Activated CD4-positive, alpha-beta T cell treated with anti-CD3 and anti-CD28 coated beads for 36 hours (primary cell): ENCODE data around the gene FAM120C. TPM values are rescaled to one million over a fixed set of nuclear protein-coding genes. Genes with fewer than 3 reads are reported as not detected.

Source experiments
- ATAC-seq: fragments of 200-7000 bp; cut with Tn5 transposase; one replicate; pipeline ENCODE4 v1.10.0; 2021; ENCODE audit warnings: mild to moderate bottlenecking, moderate library complexity
- CTCF ChIA-PET: fragments of 350-600 bp; sonication (Branson Sonifier 250); formaldehyde crosslinking; loops from one replicate; lab custom pipeline; 2021; ENCODE audit warnings: antibody characterized with exemption; lab: Charles Lee
- POLR2A ChIA-PET: fragments of 350-600 bp; sonication (Branson Sonifier 250); formaldehyde crosslinking; loops from one replicate; lab custom pipeline; 2021; ENCODE audit warnings: antibody characterized with exemption, inconsistent platforms; lab: Charles Lee
- DNase-seq: peaks from one replicate; pipeline ENCODE4 v3.0.0-alpha.2; 2020
- H3K27ac Mint-ChIP-seq: one replicate; pipeline ENCODE4 v1.8.0; 2021; ENCODE audit warnings: mixed read lengths
- H3K27me3 Mint-ChIP-seq: one replicate; pipeline ENCODE4 v1.8.0; 2021; ENCODE audit warnings: mixed read lengths
- H3K36me3 Mint-ChIP-seq: one replicate; pipeline ENCODE4 v1.8.0; 2021; ENCODE audit warnings: low read depth, mixed read lengths
- H3K4me1 Mint-ChIP-seq: one replicate; pipeline ENCODE4 v1.8.0; 2021; ENCODE audit warnings: mixed read lengths
- H3K4me3 Mint-ChIP-seq: one replicate; pipeline ENCODE4 v1.8.0; 2021; ENCODE audit warnings: mild to moderate bottlenecking, moderate library complexity, mixed read lengths
- H3K9me3 Mint-ChIP-seq: one replicate; pipeline ENCODE4 v1.8.0; 2021; ENCODE audit warnings: low read depth, mixed read lengths
- intact Hi-C, 2 experiments: fragments of 100-400 bp; cut with DNase I in 1 of 2; cut with micrococcal nuclease in 1 of 2; formaldehyde crosslinking; loops; one replicate each; pipeline versions ENCODE4 v1.14.2 to v1.15.1; 2022 to 2024; cut with DNase I, micrococcal nuclease
- total RNA-seq, 2 experiments: library from RNA; stranded (reverse); gene quantifications; one replicate each; pipeline ENCODE4 v1.2.3, GENCODE V29; 2021

FAM120C gene
- total RNA-seq, 2 experiments from 2014 or later: 6.6 to 8.3 TPM

- peak overlapping the region; percentile 67 for H3K27ac Mint-ChIP-seq
- ChIA-PET POLR2A (interaction anchor here (0.5 to 1.4 kb wide), 2 partner anchors 138 to 469 kb away, joined by 3 to 6 read pairs; partner anchors contain the start of gene PHF8), CTCF (no interaction called here)
- no peaks in the 10 kb centered on the region for H3K27me3 Mint-ChIP-seq
- H3K4me3 Mint-ChIP-seq: peak overlapping the region; percentile 81
- intact Hi-C loops: loop anchor here (1.0 to 10.0 kb wide), 7 partner anchors 468 to 1098 kb away; partner anchors contain the start of genes APEX2 (in 1 of the 2), RIBC1 (in 1 of the 2), SMC1A (in 1 of the 2) and TSPYL2 (in 1 of the 2)
- peaks cover 46% of the 10 kb centered on the region for H3K4me1 Mint-ChIP-seq
- peaks cover 28% of the 10 kb centered on the region for H3K36me3 Mint-ChIP-seq
- H3K9me3 Mint-ChIP-seq: no peaks in the 10 kb centered on the region
- ATAC-seq: peak; percentile 70
- DNase-seq: peak; percentile 79
Measured at GRCh38 chrX:54182194-54182863, 725 bp downstream of the FAM120C start.

- CTCF ChIA-PET: no interaction called here
- intact Hi-C loops: loop anchor here in 1 of 2 experiments (5.0 to 10.0 kb wide), 3 partner anchors 467 to 1097 kb away; partner anchors contain the start of genes RIBC1, SMC1A and TSPYL2
- Mint-ChIP-seq H3K4me1 (peaks cover 54% of the 10 kb centered on the region), H3K9me3 (no peaks in the 10 kb centered on the region), H3K27me3 (no peaks in the 10 kb centered on the region), H3K4me3 (peak overlapping the region; percentile 81), H3K27ac (peak overlapping the region; percentile 67), H3K36me3 (peaks cover 36% of the 10 kb centered on the region)
- ATAC-seq (no peak), DNase-seq (no peak)
- POLR2A ChIA-PET: interaction anchor here (0.6 kb wide), 1 partner anchor 54 kb away, joined by 3 read pairs; no protein-coding TSS in a partner anchor
Measured at GRCh38 chrX:54181202-54181953, 1.7 kb downstream of the FAM120C start.

GRCh38 chrX:54180403-54180802, 2.7 kb downstream of the FAM120C start:
- Mint-ChIP-seq H3K36me3 (peaks cover 36% of the 10 kb centered on the region), H3K4me3 (peak overlapping the region; percentile 81), H3K27ac (peak overlapping the region; percentile 59), H3K9me3 (no peaks in the 10 kb centered on the region), H3K27me3 (no peaks in the 10 kb centered on the region), H3K4me1 (peaks cover 54% of the 10 kb centered on the region)
- intact Hi-C loops: loop anchor here in 1 of 2 experiments (5.0 to 10.0 kb wide), 3 partner anchors 466 to 1096 kb away; partner anchors contain the start of genes RIBC1, SMC1A and TSPYL2
- CTCF ChIA-PET: no interaction called here
- ATAC-seq (no peak), DNase-seq (no peak)
- POLR2A ChIA-PET: interaction anchor here (0.6 kb wide), 1 partner anchor 55 kb away, joined by 3 read pairs; no protein-coding TSS in a partner anchor

GRCh38 chrX:54178100-54178940, 4.7 kb downstream of the FAM120C start:
- Mint-ChIP-seq H3K27ac (peak overlapping the region; percentile 85), H3K4me1 (peaks cover 50% of the 10 kb centered on the region), H3K9me3 (no peaks in the 10 kb centered on the region), H3K27me3 (no peaks in the 10 kb centered on the region), H3K4me3 (peak overlapping the region; percentile 47), H3K36me3 (peaks cover 48% of the 10 kb centered on the region)
- DNase-seq (no peak), ATAC-seq (peak; percentile 73)
- ChIA-PET CTCF (no interaction called here), POLR2A (interaction anchor here (0.6 kb wide), 1 partner anchor 445 kb away, joined by 3 read pairs; no protein-coding TSS in a partner anchor)
- intact Hi-C loops: no loop called here

GRCh38 chrX:54177306-54177705, 5.7 kb downstream of the FAM120C start:
- DNase-seq (no peak), ATAC-seq (no peak)
- no peaks in the 10 kb centered on the region for H3K27me3 Mint-ChIP-seq
- H3K9me3 Mint-ChIP-seq: no peaks in the 10 kb centered on the region
- CTCF ChIA-PET: no interaction called here
- POLR2A ChIA-PET: no interaction called here
- H3K4me1 Mint-ChIP-seq: peaks cover 54% of the 10 kb centered on the region
- intact Hi-C loops: no loop called here
- peaks cover 49% of the 10 kb centered on the region for H3K36me3 Mint-ChIP-seq
- peak overlapping the region; percentile 85 for H3K27ac Mint-ChIP-seq
- H3K4me3 Mint-ChIP-seq: peak overlapping the region; percentile 47

GRCh38 chrX:54173791-54174190, 9.3 kb downstream of the FAM120C start:
- H3K27me3 Mint-ChIP-seq: no peaks in the 10 kb centered on the region
- ChIA-PET CTCF (no interaction called here), POLR2A (no interaction called here)
- no peak overlapping the region for H3K27ac Mint-ChIP-seq
- DNase-seq: no peak
- H3K9me3 Mint-ChIP-seq: no peaks in the 10 kb centered on the region
- H3K4me3 Mint-ChIP-seq: no peak overlapping the region
- ATAC-seq: no peak
- intact Hi-C loops: no loop called here
- peaks cover 32% of the 10 kb centered on the region for H3K4me1 Mint-ChIP-seq
- peaks cover 30% of the 10 kb centered on the region for H3K36me3 Mint-ChIP-seq

- POLR2A ChIA-PET: no interaction called here
- Mint-ChIP-seq H3K9me3 (no peaks in the 10 kb centered on the region), H3K36me3 (peaks cover 25% of the 10 kb centered on the region)
Measured at GRCh38 chrX:54172455-54172854, 10.6 kb downstream of the FAM120C start.

GRCh38 chrX:54171527-54172250, 11.4 kb downstream of the FAM120C start:
- DNase-seq: no peak
- Mint-ChIP-seq H3K27me3 (no peaks in the 10 kb centered on the region), H3K9me3 (no peaks in the 10 kb centered on the region), H3K36me3 (peaks cover 17% of the 10 kb centered on the region), H3K4me1 (peaks cover 13% of the 10 kb centered on the region), H3K4me3 (no peak overlapping the region), H3K27ac (no peak overlapping the region)
- no peak for ATAC-seq
- POLR2A ChIA-PET: no interaction called here
- intact Hi-C loops: no loop called here
- CTCF ChIA-PET: no interaction called here

More at GRCh38 chrX:54172455-54172854, 10.6 kb downstream of the FAM120C start:
- ATAC-seq: no peak
- DNase-seq: no peak
- peaks cover 21% of the 10 kb centered on the region for H3K4me1 Mint-ChIP-seq
- H3K4me3 Mint-ChIP-seq: no peak overlapping the region
- intact Hi-C loops: no loop called here
- H3K27ac Mint-ChIP-seq: no peak overlapping the region
- CTCF ChIA-PET: no interaction called here
- H3K27me3 Mint-ChIP-seq: no peaks in the 10 kb centered on the region

- Mint-ChIP-seq H3K36me3 (peaks cover 15% of the 10 kb centered on the region), H3K27ac (no peak overlapping the region), H3K4me1 (peaks cover 12% of the 10 kb centered on the region), H3K9me3 (no peaks in the 10 kb centered on the region), H3K4me3 (no peak overlapping the region), H3K27me3 (no peaks in the 10 kb centered on the region)
- POLR2A ChIA-PET: no interaction called here
- DNase-seq: no peak
- intact Hi-C loops: no loop called here
- ATAC-seq: no peak
- CTCF ChIA-PET: no interaction called here
Measured at GRCh38 chrX:54171091-54171490, 12.0 kb downstream of the FAM120C start.

GRCh38 chrX:54166915-54167314, 16.1 kb downstream of the FAM120C start:
- Mint-ChIP-seq H3K27me3 (no peaks in the 10 kb centered on the region), H3K4me1 (peaks cover 5% of the 10 kb centered on the region), H3K36me3 (no peaks in the 10 kb centered on the region), H3K27ac (no peak overlapping the region), H3K4me3 (no peak overlapping the region), H3K9me3 (no peaks in the 10 kb centered on the region)
- intact Hi-C loops: no loop called here
- DNase-seq (no peak), ATAC-seq (no peak)
- ChIA-PET CTCF (no interaction called here), POLR2A (no interaction called here)
